HG03045 (cell line): ENCODE measurements around the gene RRP12.
A peak's percentile ranks its signal among the peaks of the same experiment; 100 is the strongest.

Experiments
- ATAC-seq: cut with Tn5 transposase; IDR thresholded peaks from one replicate; pipeline ENCODE4 v1.9.1; 2021; ENCODE audit warnings: mild to moderate bottlenecking, moderate library complexity; ENCODE audit not compliant: unreplicated experiment

Gene RRP12

GRCh38 chr10:97336446-97336845 lies 64.7 kb downstream of the RRP12 start:
- ATAC-seq: no peak

- ATAC-seq: no peak
Measured at GRCh38 chr10:97336006-97336405, 65.1 kb downstream of the RRP12 start.

- ATAC-seq: no peak
Measured at GRCh38 chr10:97335188-97335619, 65.9 kb downstream of the RRP12 start.

GRCh38 chr10:97334370-97335175 lies 66.6 kb downstream of the RRP12 start, which contains the start of gene FRAT2:
TSS of gene FRAT2 (minus strand) at chr10:97334729. CDS start at chr10:97334572, 157 bp downstream.
- peak; percentile 82 for ATAC-seq

GRCh38 chr10:97333601-97334369 lies 67.4 kb downstream of the RRP12 start:
- peak; percentile 29 for ATAC-seq

- no peak for ATAC-seq
Measured at GRCh38 chr10:97333351-97333600, 67.9 kb downstream of the RRP12 start.

- ATAC-seq: no peak
Measured at GRCh38 chr10:97332591-97333350, 68.4 kb downstream of the RRP12 start.

GRCh38 chr10:97331153-97331703 lies 69.9 kb downstream of the RRP12 start:
- no peak for ATAC-seq

GRCh38 chr10:97329766-97330165 lies 71.4 kb downstream of the RRP12 start:
- no peak for ATAC-seq

- no peak for ATAC-seq
Measured at GRCh38 chr10:97328646-97329453, 72.3 kb downstream of the RRP12 start.

- no peak for ATAC-seq
Measured at GRCh38 chr10:97327348-97328294, 73.5 kb downstream of the RRP12 start.

- ATAC-seq: no peak
Measured at GRCh38 chr10:97325754-97326153, 75.4 kb downstream of the RRP12 start.

GRCh38 chr10:97323501-97323900 lies 77.6 kb downstream of the RRP12 start:
- no peak for ATAC-seq

- ATAC-seq: no peak
Measured at GRCh38 chr10:97321804-97322190, 79.3 kb downstream of the RRP12 start.

- no peak for ATAC-seq
Measured at GRCh38 chr10:97321032-97321803, 79.9 kb downstream of the RRP12 start.

- ATAC-seq: no peak
Measured at GRCh38 chr10:97320480-97321031, 80.6 kb downstream of the RRP12 start.

GRCh38 chr10:97319671-97320479 lies 81.3 kb downstream of the RRP12 start:
- peak; percentile 33 for ATAC-seq
